Spinal cord (tissue), 10 donors: Measurements from ENCODE around the gene DXO. TPM values are rescaled to one million over a fixed set of nuclear protein-coding genes. Genes with fewer than 3 reads are reported as not detected.
A peak's percentile ranks its signal among the peaks of the same experiment; 100 is the strongest.
"Not testable (repeated sequence)": the region's sequence is repeated elsewhere in the genome, so short reads cannot be mapped to it uniquely, and the experiment has no call there.

Experiments used
- DNase-seq, 6 donors: peaks; one replicate each; pipeline versions ENCODE4 v3.0.0 to v3.0.0-alpha.2; 2013 to 2015; ENCODE audit warnings: low spot score in 6 of 6, low read depth in 4 of 6
- H3K27ac ChIP-seq: one replicate; pipeline ENCODE4 v1.5.1; 2013; ENCODE audit warnings: low read depth, low read length, control low read depth
- H3K27me3 ChIP-seq: one replicate; pipeline ENCODE4 v1.6.1; 2013; ENCODE audit warnings: low read length; ENCODE audit not compliant: control insufficient read depth, insufficient read depth
- H3K36me3 ChIP-seq: one replicate; pipeline ENCODE4 v1.6.1; 2013; ENCODE audit warnings: low read length; ENCODE audit not compliant: control insufficient read depth, insufficient read depth
- H3K4me1 ChIP-seq: one replicate; pipeline ENCODE4 v1.6.1; 2013; ENCODE audit warnings: low read length; ENCODE audit not compliant: control insufficient read depth, insufficient read depth
- H3K4me3 ChIP-seq: one replicate; pipeline ENCODE4 v1.5.1; 2013; ENCODE audit warnings: low read depth, low read length, control low read depth
- H3K9me3 ChIP-seq: one replicate; pipeline ENCODE4 v1.6.1; 2013; ENCODE audit warnings: low read length; ENCODE audit not compliant: control insufficient read depth, insufficient read depth
- WGBS: methylation state at CpG from one replicate; pipeline ENCODE4 v1.1.5; 2013; ENCODE audit warnings: missing lambda C conversion rate; ENCODE audit not compliant: insufficient coverage; 5-methylcytosine and 5-hydroxymethylcytosine counted together
- long read RNA-seq, 4 donors: transcript quantifications; one replicate each; lab custom pipeline, GENCODE V29; 2026
- polyA plus RNA-seq, 2 donors: library from polyadenylated mRNA; unstranded; fragments of 120-200 nt; gene quantifications; one replicate each; pipeline ENCODE4 v1.2.1, GENCODE V29; 2013; ENCODE audit not compliant: insufficient read length in 2 of 2
- total RNA-seq, 2 donors: library from RNA; depleted of rRNA in 1 of 2; stranded (reverse); fragments of 120-200 nt in 1 of 2; fragments of >200 nt in 1 of 2; gene quantifications; one replicate each; pipeline versions ENCODE4 v1.2.3 to v1.2.4, GENCODE V29; 2013 to 2014
- donor health status: healthy.

Gene DXO
- 10 to 100 TPM in 1 of 2 donors, 1 to 10 TPM in 1; 7.9 to 19.5 TPM for total RNA-seq
- polyA plus RNA-seq, result 10 to 100 TPM; 26.4 to 32.7 TPM
- long read RNA-seq, donor 1, partial matches to known transcripts, result 0 of 4 reads
- long read RNA-seq, donor 1, other reads (novel, unspliced or antisense), result 0 of 4 reads
- long read RNA-seq, donor 2, partial matches to known transcripts, result 0 of 1 reads
- long read RNA-seq, donor 2, other reads (novel, unspliced or antisense), result 0 of 1 reads
- long read RNA-seq, donor 3, partial matches to known transcripts, result 0 of 2 reads
- long read RNA-seq, donor 3, other reads (novel, unspliced or antisense), result 0 of 2 reads
- long read RNA-seq, donor 4, partial matches to known transcripts, result 0 of 9 reads
- long read RNA-seq, donor 4, other reads (novel, unspliced or antisense), result 0 of 9 reads

DNA sequence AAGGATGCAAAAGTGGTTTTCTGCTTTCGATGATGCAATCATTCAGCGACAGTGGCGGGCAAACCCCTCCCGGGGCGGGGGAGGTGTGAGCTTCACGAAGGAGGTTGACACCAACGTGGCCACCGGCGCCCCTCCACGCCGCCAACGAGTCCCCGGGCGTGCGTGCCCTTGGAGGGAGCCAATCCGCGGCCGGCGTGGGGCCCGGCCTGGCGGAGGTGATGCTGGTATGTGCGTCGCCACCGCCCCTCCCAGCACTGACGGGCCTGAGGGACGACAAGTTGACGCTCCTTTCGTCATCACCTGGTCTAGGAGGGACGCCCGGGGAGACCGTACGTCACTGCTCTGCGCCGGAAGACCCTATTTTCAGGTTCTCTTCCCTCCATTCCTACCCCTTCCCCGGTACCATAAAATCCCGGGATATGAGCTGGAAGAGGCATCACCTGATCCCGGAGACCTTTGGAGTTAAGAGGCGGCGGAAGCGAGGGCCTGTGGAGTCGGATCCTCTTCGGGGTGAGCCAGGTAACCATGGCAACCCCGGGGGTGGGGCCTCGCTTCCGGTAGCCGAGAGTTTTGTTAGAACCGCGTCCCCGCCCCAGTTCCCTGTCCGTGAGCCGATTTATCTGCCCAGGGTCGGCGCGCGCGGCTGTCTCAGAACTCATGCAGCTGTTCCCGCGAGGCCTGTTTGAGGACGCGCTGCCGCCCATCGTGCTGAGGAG, at the start of gene DXO:
TSS of gene DXO (minus strand) at position 146 of the 716 bp plus-strand sequence. CDS start 463 bp downstream, outside the sequence.
- H3K4me1 ChIP-seq, result peaks cover 30% of the 10 kb centered on the region
- no peaks in the 10 kb centered on the region for H3K9me3 ChIP-seq
- peaks cover 51% of the 10 kb centered on the region for H3K36me3 ChIP-seq
- peak; percentile 93 to 99 (median 98) for DNase-seq
- no peaks in the 10 kb centered on the region for H3K27me3 ChIP-seq
- H3K27ac ChIP-seq, result peak within 1 kb of the TSS; percentile 99
- peak within 1 kb of the TSS; percentile 99 for H3K4me3 ChIP-seq
- 0% methylated on average over 62 of the region's 62 CpGs for WGBS

DNA sequence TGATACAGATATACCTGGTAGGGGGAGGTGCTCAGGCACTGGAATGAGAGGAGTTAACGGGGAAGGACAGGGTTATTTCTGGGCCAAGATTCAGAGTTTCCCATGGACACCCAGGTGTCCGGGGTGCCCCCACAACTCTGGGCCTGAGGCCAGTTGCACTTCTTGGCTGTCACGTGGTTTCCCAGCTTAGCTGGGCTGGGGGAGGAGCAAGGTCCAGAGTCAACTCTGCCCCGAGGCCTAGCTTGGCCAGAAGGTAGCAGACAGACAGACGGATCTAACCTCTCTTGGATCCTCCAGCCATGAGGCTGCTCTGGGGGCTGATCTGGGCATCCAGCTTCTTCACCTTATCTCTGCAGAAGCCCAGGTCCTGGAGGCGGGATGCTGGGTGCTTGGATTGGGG, 42.6 kb upstream of the DXO start, which contains the start of gene C4B:
TSS of gene C4B (plus strand) at position 249 of the 400 bp plus-strand sequence. CDS start at position 300, 51 bp downstream.
- not testable (repeated sequence) for H3K36me3 ChIP-seq, H3K9me3 ChIP-seq, H3K4me1 ChIP-seq, H3K27ac ChIP-seq, DNase-seq, H3K27me3 ChIP-seq, H3K4me3 ChIP-seq
- WGBS, result no CpG with 5 or more reads among the region's 6 CpGs

DNA sequence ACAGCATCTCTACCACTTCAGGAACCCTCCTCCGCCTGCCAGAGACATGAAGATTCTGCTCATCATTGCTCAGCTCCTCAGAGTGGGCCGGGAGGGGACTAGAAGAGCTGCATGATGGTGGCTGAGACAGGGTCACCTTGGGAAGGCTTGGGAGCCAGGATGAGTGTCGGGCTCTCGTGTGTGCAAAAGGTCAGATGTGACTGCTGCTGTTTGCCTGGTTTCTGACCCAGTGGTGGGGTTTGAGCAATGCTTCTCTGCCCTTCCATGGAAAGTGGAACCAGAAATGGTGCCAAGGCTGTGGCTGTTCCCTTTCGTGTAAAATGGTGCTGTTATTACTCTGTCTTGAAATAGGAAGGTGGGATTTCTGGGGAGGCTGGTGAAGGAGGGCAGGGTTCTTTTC, 41.8 kb upstream of the DXO start:
- WGBS, result no CpG with 5 or more reads among the region's 5 CpGs
- not testable (repeated sequence) for H3K4me3 ChIP-seq, H3K27me3 ChIP-seq, H3K4me1 ChIP-seq, H3K27ac ChIP-seq, H3K9me3 ChIP-seq, H3K36me3 ChIP-seq, DNase-seq

DNA sequence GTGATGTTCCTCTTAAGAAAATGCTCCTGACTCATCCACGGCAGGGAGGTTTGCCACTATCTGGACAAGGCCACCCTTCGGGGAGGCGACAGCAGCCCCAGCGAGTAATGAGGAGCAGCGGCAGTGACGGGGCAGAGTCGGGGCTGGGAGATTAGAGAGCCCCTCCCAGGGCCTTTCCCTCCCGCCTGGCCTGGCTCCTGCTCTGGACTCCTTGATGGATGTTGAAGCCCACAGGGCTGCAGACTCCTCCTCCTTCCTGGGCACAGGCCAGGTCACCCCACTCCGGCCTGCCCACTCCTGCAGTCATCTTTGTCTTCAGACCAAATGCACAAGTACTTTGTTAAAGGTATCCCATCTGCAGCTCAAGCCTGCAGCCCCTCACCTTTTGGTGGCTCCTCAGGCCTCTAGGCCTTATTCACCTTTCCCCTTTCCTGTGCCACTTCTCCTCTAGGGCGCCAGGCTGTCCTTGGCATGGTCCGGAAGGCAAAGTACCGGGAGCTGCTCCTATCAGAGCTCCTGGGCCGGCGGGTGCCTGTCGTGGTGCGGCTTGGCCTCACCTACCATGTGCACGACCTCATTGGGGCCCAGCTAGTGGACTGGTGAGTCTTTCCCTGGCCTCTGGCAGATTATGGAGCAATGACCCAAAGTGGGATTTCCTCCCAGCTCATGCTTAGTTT, 41.1 kb upstream of the DXO start:
- not testable (repeated sequence) for H3K4me3 ChIP-seq, H3K27ac ChIP-seq, DNase-seq, H3K36me3 ChIP-seq, H3K27me3 ChIP-seq, H3K9me3 ChIP-seq, H3K4me1 ChIP-seq
- 53% methylated on average over 6 of the region's 17 CpGs for WGBS

DNA sequence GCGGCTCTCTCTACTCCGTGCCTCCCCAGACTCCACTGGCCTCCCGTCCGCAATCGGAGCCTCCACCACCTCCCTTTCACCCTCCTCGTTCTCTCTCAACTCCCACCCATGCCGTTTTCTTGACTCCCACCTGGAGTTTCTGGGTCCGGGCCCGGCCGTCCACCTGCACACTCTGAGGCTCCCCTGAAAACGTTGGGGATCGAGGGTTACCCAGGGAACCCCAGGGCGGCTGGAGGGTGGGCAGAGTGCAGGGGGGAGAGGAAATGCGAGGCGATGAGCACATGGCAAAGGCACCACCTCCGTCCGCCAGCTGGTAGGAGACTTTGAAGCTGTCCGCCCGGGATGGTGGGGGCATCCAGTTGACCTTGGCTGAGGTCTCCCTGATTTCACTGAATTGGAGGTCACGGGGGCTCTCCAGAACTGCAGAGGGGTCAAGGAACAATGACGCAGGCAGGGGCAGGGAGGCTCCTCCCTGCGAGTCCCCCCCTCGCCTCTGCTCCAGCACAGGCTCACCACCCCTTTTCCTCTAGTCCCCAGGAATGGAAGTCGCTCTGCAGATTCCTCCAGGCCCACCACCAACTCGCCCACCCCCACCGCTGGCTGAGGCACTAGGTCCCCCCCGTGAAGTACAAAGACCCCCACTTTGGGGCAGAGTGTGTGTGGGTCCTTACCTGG, 39.1 kb upstream of the DXO start:
- not testable (repeated sequence) for H3K27me3 ChIP-seq, H3K27ac ChIP-seq, H3K4me3 ChIP-seq, H3K36me3 ChIP-seq, DNase-seq, H3K4me1 ChIP-seq, H3K9me3 ChIP-seq
- no CpG with 5 or more reads among the region's 27 CpGs for WGBS

DNA sequence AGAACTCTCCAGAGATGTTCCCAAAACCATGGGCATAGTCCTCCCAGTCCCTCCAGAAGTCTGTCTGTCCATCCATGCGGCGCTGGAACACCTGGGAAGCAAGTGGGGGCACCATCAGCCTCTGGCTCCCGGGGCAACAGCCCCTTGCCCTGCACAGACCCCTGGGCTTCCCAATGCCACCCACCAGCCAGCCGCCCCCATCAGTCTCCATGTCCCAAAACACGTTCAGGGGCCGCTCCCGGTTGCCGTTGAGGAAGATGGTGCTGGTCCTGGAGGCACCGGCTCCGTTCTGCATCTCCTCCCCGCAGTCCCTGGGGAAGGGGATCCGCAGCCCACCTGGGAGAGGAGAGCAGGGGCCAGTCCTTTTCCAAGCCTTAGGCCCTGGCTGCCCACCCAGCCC, 37.6 kb upstream of the DXO start:
- not testable (repeated sequence) for H3K4me1 ChIP-seq, DNase-seq, H3K9me3 ChIP-seq, H3K36me3 ChIP-seq, H3K4me3 ChIP-seq, H3K27ac ChIP-seq, H3K27me3 ChIP-seq
- 88% methylated on average over 1 of the region's 12 CpGs for WGBS

DNA sequence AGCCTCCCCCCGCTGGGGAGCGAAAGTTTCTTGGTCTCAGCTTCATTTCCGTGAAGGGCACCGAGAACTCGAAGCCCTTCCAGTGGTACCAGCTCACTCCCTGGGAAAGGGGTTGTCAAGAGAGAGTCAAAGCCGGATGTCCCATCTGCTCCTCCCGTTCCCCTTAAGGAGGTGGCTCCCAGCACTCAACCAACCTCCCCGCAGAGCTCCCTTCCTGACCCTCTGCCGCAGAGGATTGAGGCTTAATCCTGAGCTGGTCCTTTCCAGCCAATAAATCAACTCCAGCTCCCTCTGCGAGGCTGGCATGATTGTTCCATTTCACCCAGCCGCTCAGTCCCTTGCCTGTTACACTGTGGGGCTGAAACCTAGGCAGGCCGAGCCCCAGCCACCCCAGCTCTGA, 36.7 kb upstream of the DXO start:
- H3K36me3 ChIP-seq, DNase-seq, H3K27me3 ChIP-seq, H3K27ac ChIP-seq, H3K4me3 ChIP-seq, H3K4me1 ChIP-seq, H3K9me3 ChIP-seq: not testable (repeated sequence)
- 39% methylated on average over 4 of the region's 12 CpGs for WGBS

DNA sequence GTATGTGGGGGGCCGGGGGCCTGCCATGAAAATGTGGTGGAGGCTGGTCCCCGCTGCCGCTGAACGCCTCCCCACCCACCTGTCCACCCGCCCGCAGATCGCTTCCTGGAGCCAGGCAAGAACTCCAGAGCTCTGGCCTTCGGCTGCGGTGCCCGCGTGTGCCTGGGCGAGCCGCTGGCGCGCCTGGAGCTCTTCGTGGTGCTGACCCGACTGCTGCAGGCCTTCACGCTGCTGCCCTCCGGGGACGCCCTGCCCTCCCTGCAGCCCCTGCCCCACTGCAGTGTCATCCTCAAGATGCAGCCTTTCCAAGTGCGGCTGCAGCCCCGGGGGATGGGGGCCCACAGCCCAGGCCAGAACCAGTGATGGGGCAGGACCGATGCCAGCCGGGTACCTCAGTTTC, 36.1 kb upstream of the DXO start:
- H3K9me3 ChIP-seq, DNase-seq, H3K36me3 ChIP-seq, H3K4me3 ChIP-seq, H3K4me1 ChIP-seq, H3K27me3 ChIP-seq, H3K27ac ChIP-seq: not testable (repeated sequence)
- no CpG with 5 or more reads among the region's 24 CpGs for WGBS

DNA sequence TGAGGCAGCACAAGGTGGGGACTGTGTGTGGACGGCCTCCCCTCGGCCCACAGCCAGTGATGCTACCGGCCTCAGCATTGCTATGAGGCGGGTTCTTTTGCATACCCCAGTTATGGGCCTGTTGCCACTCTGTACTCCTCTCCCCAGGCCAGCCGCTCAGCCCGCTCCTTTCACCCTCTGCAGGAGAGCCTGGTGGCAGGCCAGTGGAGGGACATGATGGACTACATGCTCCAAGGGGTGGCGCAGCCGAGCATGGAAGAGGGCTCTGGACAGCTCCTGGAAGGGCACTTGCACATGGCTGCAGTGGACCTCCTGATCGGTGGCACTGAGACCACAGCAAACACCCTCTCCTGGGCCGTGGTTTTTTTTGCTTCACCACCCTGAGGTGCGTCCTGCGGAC, 35.1 kb upstream of the DXO start:
- not testable (repeated sequence) for H3K36me3 ChIP-seq, DNase-seq, H3K27ac ChIP-seq, H3K27me3 ChIP-seq, H3K4me3 ChIP-seq, H3K4me1 ChIP-seq, H3K9me3 ChIP-seq
- 75% methylated on average over 6 of the region's 12 CpGs for WGBS
